ENCODE measurements around the gene TRAPPC10.

GRCh38 chr21:43993420-43993934 is 18.6 kb upstream of the TRAPPC10 start:
- TF ChIP-seq, protein P1, sequence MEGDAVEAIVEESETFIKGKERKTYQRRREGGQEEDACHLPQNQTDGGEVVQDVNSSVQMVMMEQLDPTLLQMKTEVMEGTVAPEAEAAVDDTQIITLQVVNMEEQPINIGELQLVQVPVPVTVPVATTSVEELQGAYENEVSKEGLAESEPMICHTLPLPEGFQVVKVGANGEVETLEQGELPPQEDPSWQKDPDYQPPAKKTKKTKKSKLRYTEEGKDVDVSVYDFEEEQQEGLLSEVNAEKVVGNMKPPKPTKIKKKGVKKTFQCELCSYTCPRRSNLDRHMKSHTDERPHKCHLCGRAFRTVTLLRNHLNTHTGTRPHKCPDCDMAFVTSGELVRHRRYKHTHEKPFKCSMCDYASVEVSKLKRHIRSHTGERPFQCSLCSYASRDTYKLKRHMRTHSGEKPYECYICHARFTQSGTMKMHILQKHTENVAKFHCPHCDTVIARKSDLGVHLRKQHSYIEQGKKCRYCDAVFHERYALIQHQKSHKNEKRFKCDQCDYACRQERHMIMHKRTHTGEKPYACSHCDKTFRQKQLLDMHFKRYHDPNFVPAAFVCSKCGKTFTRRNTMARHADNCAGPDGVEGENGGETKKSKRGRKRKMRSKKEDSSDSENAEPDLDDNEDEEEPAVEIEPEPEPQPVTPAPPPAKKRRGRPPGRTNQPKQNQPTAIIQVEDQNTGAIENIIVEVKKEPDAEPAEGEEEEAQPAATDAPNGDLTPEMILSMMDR (IDR thresholded peaks at IDR 0.05): no peak
- TF ChIP-seq SIN3A (IDR thresholded peaks at IDR 0.05; ENCODE audit: borderline replicate concordance, low read depth, low read length): no peak
- no peak for TF ChIP-seq EP300 (IDR thresholded peaks at IDR 0.05; ENCODE audit: borderline replicate concordance in 1 of 2, low read depth in 1 of 2, low read length in 1 of 2)
- TF ChIP-seq TAF1 (IDR thresholded peaks at IDR 0.05; ENCODE audit: borderline replicate concordance, low read depth, low read length): no peak
